T-helper 22 cell (primary cell): ENCODE data around the gene HAPLN2.

Experiments
- DNase-seq: peaks from one replicate; pipeline ENCODE4 v3.0.0-alpha.2; 2020; ENCODE audit warnings: low read depth

The HAPLN2 gene

GRCh38 chr1:156645056-156645455 is 25.8 kb downstream of the HAPLN2 start:
- no peak for DNase-seq

- no peak for DNase-seq
Observed at GRCh38 chr1:156645666-156646065, 26.5 kb downstream of the HAPLN2 start.

GRCh38 chr1:156646738-156647211 is 27.6 kb downstream of the HAPLN2 start:
- DNase-seq: no peak

- DNase-seq: no peak
Observed at GRCh38 chr1:156647351-156647750, 28.1 kb downstream of the HAPLN2 start.

GRCh38 chr1:156648496-156648895 is 29.3 kb downstream of the HAPLN2 start:
- no peak for DNase-seq

GRCh38 chr1:156648951-156649350 is 29.7 kb downstream of the HAPLN2 start:
- no peak for DNase-seq

GRCh38 chr1:156652131-156652991 is 33.1 kb downstream of the HAPLN2 start:
- DNase-seq: no peak

- DNase-seq: no peak
Observed at GRCh38 chr1:156652992-156653355, 33.8 kb downstream of the HAPLN2 start.

GRCh38 chr1:156654700-156655099 is 35.5 kb downstream of the HAPLN2 start:
- DNase-seq: no peak

GRCh38 chr1:156655151-156655903 is 36.1 kb downstream of the HAPLN2 start:
- no peak for DNase-seq

- no peak for DNase-seq
Observed at GRCh38 chr1:156655904-156656516, 36.8 kb downstream of the HAPLN2 start.

- DNase-seq: peak; percentile 45
Observed at GRCh38 chr1:156656806-156657740, 37.9 kb downstream of the HAPLN2 start.

GRCh38 chr1:156657741-156658319 is 38.6 kb downstream of the HAPLN2 start:
- DNase-seq: no peak

GRCh38 chr1:156658496-156658895 is 39.3 kb downstream of the HAPLN2 start:
- DNase-seq: no peak

- DNase-seq: no peak
Observed at GRCh38 chr1:156658945-156659574, 39.8 kb downstream of the HAPLN2 start.

GRCh38 chr1:156659661-156659987 is 40.4 kb downstream of the HAPLN2 start:
- DNase-seq: no peak

GRCh38 chr1:156659988-156660751 is 41.0 kb downstream of the HAPLN2 start:
- DNase-seq: peak; percentile 72

GRCh38 chr1:156660752-156661112 is 41.5 kb downstream of the HAPLN2 start:
- DNase-seq: no peak

GRCh38 chr1:156662005-156662799 is 43.0 kb downstream of the HAPLN2 start:
- no peak for DNase-seq

- no peak for DNase-seq
Observed at GRCh38 chr1:156662800-156663055, 43.5 kb downstream of the HAPLN2 start.
